Measurements from ENCODE around the gene SYNC. TPM values are rescaled to one million over a fixed set of nuclear protein-coding genes. Genes with fewer than 3 reads are reported as not detected.
A peak's percentile ranks its signal among the peaks of the same experiment; 100 is the strongest.

SYNC gene
- 1 to 10 TPM; 2.3 to 4.9 TPM for total RNA-seq

- Histone ChIP-seq H3K4me3 (peak within 1 kb of the TSS; percentile 14 to 49), H3K27me3 (no peaks in the 10 kb centered on the region), H3K27ac (peak within 1 kb of the TSS in 2 of 4 donors; percentile 13 to 37), H3K4me1 (peaks cover 21% of the 10 kb centered on the region), H3K9me3 (no peaks in the 10 kb centered on the region), H3K36me3 (replicated peaks in 1 of 2; ENCODE audit: insufficient read depth in 1 of 2, low read depth in 2 of 2) (no peaks in the 10 kb centered on the region)
- intact Hi-C loops (cut with DNase I) = no loop called here
- DNase-seq = peak in 3 of 4 donors; percentile 30 to 59 (median 48)
- ATAC-seq = peak; percentile 69
- TF ChIP-seq CTCF (IDR thresholded peaks at IDR 0.05) (no peak), POLR2A (IDR thresholded peaks at IDR 0.05) (no peak)
- WGBS, 2 donors = 0 to 1% methylated on average over 4 to 47 of the region's 70 CpGs
Measured at GRCh38 chr1:32702599-32703478, at the start of gene SYNC. Gene SYNC, minus strand, starts transcription at chr1:32702770. Its CDS starts 110 bp downstream, at chr1:32702660.

- H3K4me1 ChIP-seq = peaks cover 35% of the 10 kb centered on the region
- H3K27ac ChIP-seq = peak overlapping the region in 2 of 4 donors; percentile 0 to 20
- H3K27me3 ChIP-seq = no peaks in the 10 kb centered on the region
- 44 to 58% methylated on average over 2 to 3 of the region's 3 CpGs for WGBS, 2 donors
- H3K36me3 ChIP-seq (replicated peaks in 1 of 2; ENCODE audit: insufficient read depth in 1 of 2, low read depth in 2 of 2) = no peaks in the 10 kb centered on the region
- ATAC-seq = no peak
- no peaks in the 10 kb centered on the region for H3K9me3 ChIP-seq
- H3K4me3 ChIP-seq = no peak overlapping the region
- DNase-seq = no peak
- no peak for TF ChIP-seq POLR2A (IDR thresholded peaks at IDR 0.05)
- no peak for TF ChIP-seq CTCF (IDR thresholded peaks at IDR 0.05)
- intact Hi-C loops (cut with DNase I) = no loop called here
Measured at GRCh38 chr1:32749771-32750170, 47.2 kb upstream of the SYNC start.

- no peak for ATAC-seq
- Histone ChIP-seq H3K27ac (peak overlapping the region in 2 of 4 donors; percentile 0 to 20), H3K36me3 (replicated peaks in 1 of 2; ENCODE audit: insufficient read depth in 1 of 2, low read depth in 2 of 2) (no peaks in the 10 kb centered on the region), H3K4me1 (peaks cover 40% of the 10 kb centered on the region), H3K27me3 (no peaks in the 10 kb centered on the region), H3K9me3 (no peaks in the 10 kb centered on the region), H3K4me3 (no peak overlapping the region)
- no peak for DNase-seq
- intact Hi-C loops (cut with DNase I) = no loop called here
- no peak for TF ChIP-seq POLR2A (IDR thresholded peaks at IDR 0.05)
- no peak for TF ChIP-seq CTCF (IDR thresholded peaks at IDR 0.05)
- 77 to 80% methylated on average over 2 to 4 of the region's 4 CpGs for WGBS, 2 donors
Measured at GRCh38 chr1:32749332-32749731, 46.8 kb upstream of the SYNC start.

- Histone ChIP-seq H3K36me3 (replicated peaks in 1 of 2; ENCODE audit: insufficient read depth in 1 of 2, low read depth in 2 of 2) (no peaks in the 10 kb centered on the region), H3K27me3 (no peaks in the 10 kb centered on the region), H3K9me3 (no peaks in the 10 kb centered on the region), H3K27ac (peak overlapping the region in 1 of 4 donors; percentile 0), H3K4me1 (peaks cover 44% of the 10 kb centered on the region), H3K4me3 (no peak overlapping the region)
- WGBS, 2 donors = 85 to 87% methylated on average over 7 to 8 of the region's 8 CpGs
- TF ChIP-seq POLR2A (IDR thresholded peaks at IDR 0.05) (no peak), CTCF (IDR thresholded peaks at IDR 0.05) (no peak)
- intact Hi-C loops (cut with DNase I) = no loop called here
- DNase-seq (no peak), ATAC-seq (no peak)
Measured at GRCh38 chr1:32748926-32749325, 46.4 kb upstream of the SYNC start.

Measured in body of pancreas (tissue), 4 donors.